KOPT-K1 (cell line): ENCODE measurements around the gene POC1A.
"Not testable (repeated sequence)": the region's sequence is repeated elsewhere in the genome, so short reads cannot be mapped to it uniquely, and the experiment has no call there.

ENCODE experiments used
- H3K27ac ChIP-seq: fragments of 200-600 bp; sonication (generic); 2 replicates; pipeline ENCODE4 v1.5.1; 2016; ENCODE audit warnings: antibody characterized with exemption, mild to moderate bottlenecking, low read depth, low read length; ENCODE audit not compliant: poor library complexity, severe bottlenecking
- H3K36me3 ChIP-seq: fragments of 200-600 bp; sonication (generic); 2 replicates; pipeline ENCODE4 v1.5.1; 2017; ENCODE audit warnings: antibody characterized with exemption, mild to moderate bottlenecking, low read length, moderate library complexity; ENCODE audit not compliant: insufficient read depth
- H3K9me3 ChIP-seq: fragments of 200-600 bp; sonication (generic); 2 replicates; pipeline ENCODE4 v1.5.1; 2017; ENCODE audit warnings: antibody characterized with exemption, low read length, mild to moderate bottlenecking; ENCODE audit not compliant: insufficient read depth, poor library complexity, severe bottlenecking

Gene POC1A

DNA sequence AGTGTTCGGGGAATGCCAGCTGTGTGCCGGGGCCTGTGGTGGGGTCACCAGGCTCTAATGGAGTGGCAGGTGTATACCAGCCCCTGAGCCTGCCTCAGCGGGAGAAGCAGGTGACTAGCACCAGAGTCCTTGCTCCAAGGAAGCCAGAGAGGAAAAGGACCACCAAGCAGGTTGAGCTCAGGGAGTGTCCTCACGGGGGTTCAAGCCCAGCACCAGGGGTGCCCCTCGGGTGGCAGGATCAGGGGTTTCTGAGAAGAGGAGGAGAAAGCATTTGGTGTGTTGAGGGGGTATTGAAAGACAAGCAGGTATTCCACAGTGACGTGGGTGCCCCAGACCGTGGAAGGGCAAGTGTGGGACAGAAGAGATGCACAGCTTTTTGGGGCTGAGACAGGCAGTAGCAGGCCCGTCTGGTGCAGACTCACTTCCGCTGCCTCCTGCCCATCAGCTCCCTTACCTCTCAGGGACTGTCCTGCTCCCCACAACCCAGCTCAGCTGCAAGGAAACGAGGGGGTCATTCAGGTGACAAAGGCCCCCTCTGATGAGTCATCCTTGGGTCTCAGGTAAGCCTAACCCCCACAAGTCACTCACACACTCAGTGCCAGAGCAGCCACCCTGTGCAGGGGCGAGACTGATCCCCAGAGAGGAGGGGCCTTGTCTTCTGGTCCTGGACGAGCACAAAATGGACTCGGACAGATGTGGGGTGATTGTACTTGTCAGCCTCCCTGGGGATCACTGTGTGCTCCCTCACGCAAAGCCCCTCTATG, 21.4 kb upstream of the POC1A start:
- Histone ChIP-seq H3K9me3 (no peaks in the 10 kb centered on the region), H3K27ac (no peak overlapping the region), H3K36me3 (no peaks in the 10 kb centered on the region)

DNA sequence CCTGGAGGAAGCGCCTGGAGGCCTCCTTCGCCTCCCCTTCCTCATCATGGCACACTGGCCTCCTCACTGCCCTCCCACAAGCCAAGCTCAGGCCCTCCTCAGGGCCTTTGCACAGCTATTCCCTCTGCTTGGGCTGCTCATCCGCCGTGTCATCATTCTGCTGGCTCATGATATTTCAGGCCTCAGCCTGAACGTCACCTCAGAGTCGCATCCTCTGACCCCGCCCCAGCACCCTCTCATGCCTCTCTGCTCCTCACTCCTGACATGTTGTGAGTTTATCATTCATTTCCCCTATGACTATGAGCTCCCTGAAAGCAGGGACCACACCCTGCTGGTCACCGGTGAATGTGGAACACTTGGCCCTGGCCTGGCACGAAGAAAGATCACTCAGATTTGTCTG, 20.7 kb upstream of the POC1A start:
- H3K36me3 ChIP-seq: no peaks in the 10 kb centered on the region
- H3K27ac ChIP-seq: no peak overlapping the region
- no peaks in the 10 kb centered on the region for H3K9me3 ChIP-seq

DNA sequence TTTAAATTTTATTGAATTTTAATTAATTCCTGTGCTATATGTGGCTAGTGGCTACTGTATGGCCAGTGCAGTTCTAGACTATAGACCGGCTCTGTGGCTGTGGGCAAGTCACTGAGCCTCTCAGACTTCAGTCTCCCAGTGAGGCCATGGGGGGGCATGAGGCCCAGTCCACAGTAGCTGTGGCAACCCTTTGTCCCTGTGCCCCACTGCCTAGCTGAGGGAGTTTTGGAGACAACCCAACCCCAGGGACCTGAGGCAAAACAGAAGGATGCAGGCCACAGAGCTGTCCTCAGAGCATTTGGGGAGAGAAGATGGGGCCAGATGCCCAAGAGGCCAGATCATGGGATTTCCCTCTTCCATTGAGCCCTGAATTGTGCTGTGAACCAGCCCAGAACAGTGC, 18.9 kb upstream of the POC1A start:
- no peaks in the 10 kb centered on the region for H3K9me3 ChIP-seq
- H3K27ac ChIP-seq: no peak overlapping the region

DNA sequence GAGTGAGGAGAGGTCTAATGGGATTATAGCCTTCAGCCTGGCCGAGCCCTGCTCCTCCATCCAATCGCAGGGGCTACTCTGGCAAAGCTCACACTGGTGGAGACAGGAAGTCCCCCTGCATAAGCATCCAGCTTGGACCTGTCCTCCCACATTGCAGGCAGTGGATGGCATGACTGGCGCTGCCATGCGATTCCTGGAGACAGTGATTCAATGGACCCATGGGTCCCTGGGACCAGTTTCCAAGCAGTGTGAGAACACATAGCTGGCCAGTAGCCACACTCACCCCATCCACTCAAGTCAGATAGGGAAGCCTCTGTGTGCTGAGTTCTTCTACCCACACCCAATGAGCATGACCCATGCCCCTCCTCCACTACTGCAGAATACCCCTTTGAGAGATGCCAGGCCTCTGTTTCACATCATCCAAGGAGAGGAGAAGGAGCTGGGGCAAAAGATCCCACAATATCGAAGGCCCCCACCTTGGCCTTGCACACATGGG, 18.1 kb upstream of the POC1A start:
- Histone ChIP-seq H3K36me3 (no peaks in the 10 kb centered on the region), H3K27ac (no peak overlapping the region), H3K9me3 (no peaks in the 10 kb centered on the region)

More for the DNA sequence above, 18.9 kb upstream of the POC1A start:
- no peaks in the 10 kb centered on the region for H3K36me3 ChIP-seq

DNA sequence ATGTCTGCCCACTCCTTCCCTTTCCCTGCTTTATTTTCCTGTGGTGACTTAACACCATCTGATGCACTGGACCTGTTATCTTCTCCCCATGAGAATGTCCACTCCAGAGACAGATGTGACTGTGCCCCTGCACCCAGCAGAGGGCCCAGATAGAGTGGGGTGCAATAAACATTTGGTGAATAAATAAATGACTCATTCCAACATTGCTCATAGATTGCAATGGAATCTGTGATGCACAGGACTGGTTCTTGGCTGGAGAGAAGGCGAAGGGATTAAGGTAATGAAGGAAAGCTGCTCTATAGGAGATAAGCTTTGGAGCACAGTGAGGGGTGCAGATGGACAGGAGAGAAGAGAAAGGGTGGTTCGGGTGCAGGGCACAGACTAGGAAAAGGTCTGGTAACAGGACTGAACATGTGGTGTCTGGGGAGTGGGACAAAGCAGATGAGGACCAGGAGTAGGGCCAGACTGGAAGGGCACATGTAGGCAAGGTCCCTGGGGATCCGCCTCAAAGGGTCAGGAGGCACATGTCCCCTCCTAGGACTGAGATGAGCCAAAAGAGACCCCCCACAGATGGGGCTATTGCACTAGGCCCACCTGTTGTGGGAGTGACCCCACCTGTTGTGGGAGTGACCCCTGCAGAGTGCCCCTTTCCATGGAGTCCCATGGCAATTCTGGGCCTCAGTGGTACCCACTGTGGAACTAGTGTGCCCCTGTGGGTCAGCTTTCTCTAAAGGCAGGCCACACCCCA, 17.5 kb upstream of the POC1A start:
- H3K27ac ChIP-seq: no peak overlapping the region
- H3K36me3 ChIP-seq: no peaks in the 10 kb centered on the region
- H3K9me3 ChIP-seq: no peaks in the 10 kb centered on the region

DNA sequence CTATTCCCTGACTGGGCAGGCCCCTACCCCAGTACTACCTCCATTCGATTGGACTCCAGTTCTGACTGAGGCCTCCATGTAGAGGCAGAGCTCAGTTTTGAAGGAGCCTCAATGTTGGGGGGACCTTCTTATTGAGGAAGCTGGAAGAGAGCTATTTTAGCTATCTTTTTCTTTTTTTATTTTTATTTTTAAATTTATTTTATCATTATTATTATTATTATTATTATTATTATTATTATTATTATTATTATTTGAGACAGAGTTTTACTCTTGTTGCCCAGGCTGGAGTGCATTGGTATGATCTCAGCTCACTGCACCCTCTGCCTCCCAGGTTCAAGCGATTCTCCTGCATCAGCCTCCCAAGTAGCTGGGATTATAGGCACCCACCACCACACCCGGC, 16.0 kb upstream of the POC1A start:
- not testable (repeated sequence) for H3K9me3 ChIP-seq, H3K36me3 ChIP-seq, H3K27ac ChIP-seq

DNA sequence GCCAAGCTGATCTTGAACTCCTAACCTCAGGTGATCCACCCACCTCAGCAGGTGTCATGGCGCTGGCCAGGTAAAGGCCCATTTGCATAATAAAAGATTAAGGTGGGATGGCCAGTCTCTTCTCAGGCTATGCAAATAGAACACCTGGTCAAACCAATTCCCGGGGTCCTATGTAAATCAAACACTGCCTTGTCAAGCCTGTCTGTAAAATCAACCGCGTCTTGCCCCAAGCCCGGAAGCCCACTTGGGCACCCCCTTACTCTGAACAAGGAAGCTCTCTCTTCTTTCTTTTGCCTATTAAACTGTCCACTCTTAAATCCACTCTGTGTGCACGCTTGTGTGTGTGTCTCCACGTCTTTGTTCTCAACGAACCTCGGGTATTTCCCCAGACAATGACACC, 13.0 kb upstream of the POC1A start:
- Histone ChIP-seq H3K9me3 (peaks cover 31% of the 10 kb centered on the region), H3K27ac (no peak overlapping the region), H3K36me3 (no peaks in the 10 kb centered on the region)

DNA sequence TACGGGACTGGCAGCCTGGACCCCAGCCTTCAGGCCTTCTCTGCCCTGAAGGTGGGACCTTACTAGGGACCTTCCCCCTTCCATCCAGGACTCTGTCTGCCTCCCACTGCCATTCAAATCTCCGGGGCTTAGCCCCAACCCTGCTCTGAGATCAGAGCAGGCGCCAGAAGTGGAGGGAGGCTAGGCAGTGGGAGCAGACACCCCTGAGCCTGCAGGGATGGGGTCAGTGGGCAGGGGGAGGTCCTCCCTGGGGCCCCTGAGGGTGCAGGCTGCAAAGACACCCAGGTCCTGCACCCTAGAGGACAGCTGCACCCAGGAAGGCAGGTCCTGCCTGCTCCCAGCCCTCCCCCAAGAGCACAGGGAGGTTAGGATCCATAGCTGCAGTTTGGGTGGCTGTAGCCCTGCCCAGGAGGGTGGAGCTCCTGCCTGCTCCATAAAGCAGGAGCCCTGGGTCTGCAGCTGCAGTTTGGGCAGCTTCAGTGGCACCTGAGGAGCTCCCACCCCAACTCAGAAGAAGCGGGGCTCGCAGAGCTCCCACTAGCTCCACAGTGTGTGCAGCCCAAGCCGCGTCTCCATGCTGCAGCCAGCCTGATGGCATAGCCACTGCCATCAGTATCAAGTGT, 8.1 kb upstream of the POC1A start:
- Histone ChIP-seq H3K36me3 (no peaks in the 10 kb centered on the region), H3K27ac (no peak overlapping the region), H3K9me3 (peaks cover 31% of the 10 kb centered on the region)

DNA sequence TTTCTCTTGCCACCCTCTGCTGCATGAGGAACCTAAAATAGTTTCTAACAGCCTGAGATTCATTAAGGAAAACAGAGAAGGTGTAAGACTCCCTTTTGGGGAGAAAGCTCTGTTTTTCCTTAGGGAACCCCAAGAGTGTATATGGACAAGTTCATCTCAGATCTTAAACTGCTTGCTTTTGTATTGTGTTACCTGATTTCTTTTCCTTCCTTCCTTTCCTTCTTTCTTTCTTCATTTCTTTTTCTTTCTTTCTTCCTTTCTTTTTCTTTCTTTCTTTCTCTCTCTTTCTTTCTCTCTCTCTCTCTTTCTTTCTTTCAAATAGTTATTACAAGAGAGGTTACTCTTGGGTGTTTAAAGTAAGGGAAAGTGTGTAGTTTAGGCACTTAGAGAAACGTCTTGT, 5.3 kb upstream of the POC1A start:
- no peak overlapping the region for H3K27ac ChIP-seq
- H3K36me3 ChIP-seq: no peaks in the 10 kb centered on the region
- H3K9me3 ChIP-seq: peaks cover 20% of the 10 kb centered on the region

DNA sequence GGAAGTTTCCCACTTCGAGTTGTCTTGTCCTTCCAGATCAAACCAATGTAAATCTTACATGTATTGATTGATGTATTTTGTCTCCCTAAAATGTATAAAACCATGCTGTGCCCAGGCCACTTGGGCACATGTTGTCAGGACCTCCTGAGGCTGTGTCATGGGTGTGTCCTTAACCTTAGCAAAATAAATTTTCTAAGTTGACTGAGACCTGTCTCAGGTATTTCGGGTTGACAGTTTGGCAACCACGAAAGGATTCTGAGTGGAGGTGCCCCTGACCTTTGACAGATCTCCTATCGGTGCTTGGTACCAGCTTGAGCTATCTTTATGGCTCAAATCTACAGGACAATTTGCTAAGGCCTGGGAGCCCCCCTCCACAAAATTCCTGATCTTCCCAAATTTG, 1.7 kb upstream of the POC1A start:
- no peaks in the 10 kb centered on the region for H3K9me3 ChIP-seq
- 0 out of 2 replicates have a peak, but pooled peaks cover 1% of the 10 kb centered on the region for H3K36me3 ChIP-seq
- no peak overlapping the region for H3K27ac ChIP-seq

DNA sequence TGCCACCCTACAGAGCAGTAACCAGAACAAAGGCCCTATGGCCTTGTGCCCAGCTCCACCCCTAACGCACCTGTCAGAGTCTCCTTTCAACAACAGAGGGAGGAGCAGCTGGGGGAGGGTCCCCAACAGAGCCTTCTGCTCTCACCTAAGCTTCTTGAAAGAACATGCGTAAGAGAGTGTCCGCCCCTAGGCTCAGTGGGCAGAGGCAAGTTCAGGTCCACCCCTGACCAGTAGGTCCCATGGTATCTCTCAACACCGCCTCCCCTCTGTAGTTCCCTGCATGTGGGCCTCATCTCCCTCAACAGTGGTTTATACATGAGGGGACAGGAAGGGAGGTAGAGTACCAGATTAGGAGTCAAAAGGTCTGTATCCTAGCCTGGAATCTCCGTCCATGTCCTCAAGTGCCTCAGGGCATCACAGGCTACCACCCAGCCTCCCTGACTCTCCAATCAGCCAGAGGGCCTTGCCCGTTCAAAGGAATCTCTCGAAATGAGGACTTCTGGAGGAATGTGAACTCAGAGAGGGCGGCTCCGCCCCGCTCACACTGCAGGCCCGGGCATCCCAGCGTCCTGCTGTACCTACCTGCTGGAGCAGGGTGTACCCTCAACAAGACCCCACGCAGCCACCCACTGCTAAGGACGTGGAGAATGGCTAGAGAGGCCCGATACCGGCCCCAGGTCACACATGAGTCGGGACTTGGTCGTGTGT, 680 bp downstream of the POC1A start:
- peak overlapping the region; percentile 89 for H3K27ac ChIP-seq
- H3K36me3 ChIP-seq: peaks cover 25% of the 10 kb centered on the region
- H3K9me3 ChIP-seq: no peaks in the 10 kb centered on the region

DNA sequence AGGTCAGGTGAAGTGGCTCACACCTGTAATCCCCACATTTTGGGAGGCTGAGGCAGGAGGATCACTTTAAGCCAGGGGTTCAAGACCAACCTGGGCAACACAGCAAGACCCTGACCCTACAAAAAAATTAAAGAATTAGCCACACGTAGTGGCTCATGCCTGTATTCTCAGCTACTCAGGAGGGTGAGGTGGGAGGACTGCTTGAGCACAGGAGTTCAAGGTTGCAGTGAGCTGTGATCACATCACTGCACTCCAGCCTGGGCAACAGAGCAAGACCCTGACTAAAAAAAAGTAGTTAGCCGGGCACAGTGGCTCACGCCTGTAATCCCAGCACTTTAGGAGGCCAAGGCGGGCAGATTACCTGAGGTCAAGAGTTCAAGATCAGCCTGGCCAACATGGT, 2.2 kb downstream of the POC1A start:
- peaks cover 38% of the 10 kb centered on the region for H3K36me3 ChIP-seq
- not testable (repeated sequence) for H3K27ac ChIP-seq, H3K9me3 ChIP-seq

DNA sequence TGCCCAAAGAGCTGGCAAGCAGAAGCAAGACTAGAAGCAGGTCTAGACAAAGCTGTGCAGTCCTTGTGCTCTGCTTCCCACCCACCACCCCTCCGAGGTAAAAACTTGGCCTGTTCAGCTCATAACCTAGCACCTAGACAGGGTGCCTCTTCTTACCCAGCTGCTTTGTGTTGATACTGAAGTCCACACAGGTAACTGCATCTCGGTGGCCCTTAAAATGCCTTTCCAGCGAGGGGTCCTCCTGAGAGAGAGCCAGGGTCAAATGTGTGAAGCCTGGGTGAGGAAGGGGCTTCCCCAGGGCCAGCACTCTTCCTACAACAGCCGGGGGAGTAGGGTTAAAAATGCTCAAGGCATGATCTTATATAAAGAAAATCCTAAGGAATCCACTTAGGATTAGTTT, 3.4 kb downstream of the POC1A start:
- Histone ChIP-seq H3K9me3 (no peaks in the 10 kb centered on the region), H3K27ac (no peak overlapping the region), H3K36me3 (peaks cover 50% of the 10 kb centered on the region)

DNA sequence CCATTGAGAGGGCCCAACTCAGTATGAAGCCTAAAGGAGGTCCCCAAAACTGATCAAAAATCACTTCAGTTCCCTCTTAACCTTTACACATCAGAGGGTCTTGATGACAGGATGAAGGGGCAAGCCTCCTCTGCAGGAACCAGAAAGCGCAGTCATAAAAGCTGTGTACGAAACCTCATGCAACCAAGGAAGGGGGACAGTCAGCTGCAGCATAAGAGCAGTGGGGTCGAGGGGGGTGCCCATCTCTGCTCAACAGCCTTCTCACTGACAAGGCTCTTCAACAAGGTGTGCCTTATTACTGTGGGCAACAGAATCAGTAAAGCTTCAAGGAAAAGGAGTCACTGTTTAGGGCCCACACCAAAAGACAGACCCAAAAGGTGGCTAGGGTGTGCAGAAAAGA, 3.9 kb downstream of the POC1A start:
- Histone ChIP-seq H3K27ac (no peak overlapping the region), H3K36me3 (peaks cover 55% of the 10 kb centered on the region), H3K9me3 (no peaks in the 10 kb centered on the region)

DNA sequence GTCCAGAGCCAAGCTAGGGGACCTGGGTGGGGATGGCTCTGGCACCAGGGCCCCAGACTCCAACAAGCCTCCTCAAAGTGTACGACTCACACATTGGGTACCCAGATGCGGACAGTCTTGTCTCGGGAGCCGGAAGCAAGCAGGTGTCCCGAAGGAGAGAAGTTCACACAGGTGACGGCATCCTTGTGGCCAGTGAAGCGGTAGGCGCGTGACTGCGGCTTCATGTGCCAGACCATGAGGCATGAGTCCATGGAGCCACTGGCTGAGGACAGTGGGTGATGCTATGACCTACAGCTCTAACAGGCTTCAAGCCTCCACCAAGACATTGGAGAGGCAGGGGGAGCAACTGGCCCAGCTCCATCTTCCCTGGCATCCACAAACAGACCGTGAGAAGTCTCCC, 4.5 kb downstream of the POC1A start:
- Histone ChIP-seq H3K36me3 (peaks cover 61% of the 10 kb centered on the region), H3K27ac (no peak overlapping the region), H3K9me3 (no peaks in the 10 kb centered on the region)
